Measurements from ENCODE around the gene ASPM.
A peak's percentile ranks its signal among the peaks of the same experiment; 100 is the strongest.

Gene ASPM

GRCh38 chr1:197146101-197147095 is at the start of gene ASPM:
Gene ASPM, minus strand, starts transcription at chr1:197146669. Its CDS starts 232 bp downstream, at chr1:197146437.
- Mint-ChIP-seq H3K36me3 (no peaks in the 10 kb centered on the region), H3K27me3 (peaks cover 2% of the 10 kb centered on the region), H3K4me3 (peak within 1 kb of the TSS; percentile 96), H3K27ac (peak within 1 kb of the TSS; percentile 92), H3K4me1 (ENCODE audit: low read depth) (peaks cover 14% of the 10 kb centered on the region), H3K9me3 (ENCODE audit: low read depth) (no peaks in the 10 kb centered on the region)

DNA sequence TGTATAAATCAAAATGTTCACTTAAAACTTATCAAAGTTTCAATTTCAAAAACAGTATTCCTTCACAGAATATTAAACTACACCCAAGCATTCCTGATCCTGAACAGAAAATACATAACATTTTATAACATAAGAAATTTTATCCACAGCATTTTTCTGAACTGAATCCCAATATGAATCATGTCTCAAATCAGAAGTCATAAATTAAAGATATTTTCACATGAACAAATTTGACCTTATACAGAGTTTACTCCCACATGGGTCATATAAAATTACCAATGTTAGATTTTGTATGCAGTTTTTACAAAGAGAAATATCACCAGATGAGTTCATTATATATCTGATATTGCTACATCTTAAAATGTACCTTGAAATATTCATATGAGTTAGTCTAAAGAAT is 48.6 kb upstream of the ASPM start:
- Mint-ChIP-seq H3K4me1 (ENCODE audit: low read depth) (peaks cover 61% of the 10 kb centered on the region), H3K36me3 (peaks cover 3% of the 10 kb centered on the region), H3K27ac (no peak overlapping the region), H3K27me3 (no peaks in the 10 kb centered on the region), H3K9me3 (ENCODE audit: low read depth) (no peaks in the 10 kb centered on the region), H3K4me3 (no peak overlapping the region)

DNA sequence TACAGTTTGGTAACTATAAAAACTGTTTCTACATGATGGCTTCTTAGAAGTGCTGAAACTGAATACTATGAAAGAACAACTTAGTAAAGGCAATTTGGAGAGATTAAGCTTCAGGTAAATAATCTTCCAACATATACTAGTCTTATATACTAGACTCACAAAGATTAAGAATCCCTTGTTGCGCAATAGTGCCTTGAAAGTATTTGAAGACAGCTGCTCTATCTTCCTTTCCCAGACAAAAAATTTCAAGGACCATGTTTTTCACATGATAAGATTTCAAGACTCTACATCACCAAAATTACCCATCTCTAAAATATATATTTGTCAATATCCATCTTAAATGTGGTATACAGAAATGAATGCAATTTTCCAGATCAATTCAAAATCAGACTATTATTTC is 37.7 kb upstream of the ASPM start:
- Mint-ChIP-seq H3K9me3 (ENCODE audit: low read depth) (no peaks in the 10 kb centered on the region), H3K27me3 (no peaks in the 10 kb centered on the region), H3K4me1 (ENCODE audit: low read depth) (peaks cover 9% of the 10 kb centered on the region), H3K36me3 (peaks cover 25% of the 10 kb centered on the region), H3K4me3 (no peak overlapping the region), H3K27ac (no peak overlapping the region)

GRCh38 chr1:197183195-197183748 is 36.8 kb upstream of the ASPM start:
- H3K36me3 Mint-ChIP-seq: peaks cover 25% of the 10 kb centered on the region
- no peak overlapping the region for H3K4me3 Mint-ChIP-seq
- H3K4me1 Mint-ChIP-seq (ENCODE audit: low read depth): peaks cover 9% of the 10 kb centered on the region
- no peaks in the 10 kb centered on the region for H3K9me3 Mint-ChIP-seq (ENCODE audit: low read depth)
- H3K27me3 Mint-ChIP-seq: no peaks in the 10 kb centered on the region
- no peak overlapping the region for H3K27ac Mint-ChIP-seq

DNA sequence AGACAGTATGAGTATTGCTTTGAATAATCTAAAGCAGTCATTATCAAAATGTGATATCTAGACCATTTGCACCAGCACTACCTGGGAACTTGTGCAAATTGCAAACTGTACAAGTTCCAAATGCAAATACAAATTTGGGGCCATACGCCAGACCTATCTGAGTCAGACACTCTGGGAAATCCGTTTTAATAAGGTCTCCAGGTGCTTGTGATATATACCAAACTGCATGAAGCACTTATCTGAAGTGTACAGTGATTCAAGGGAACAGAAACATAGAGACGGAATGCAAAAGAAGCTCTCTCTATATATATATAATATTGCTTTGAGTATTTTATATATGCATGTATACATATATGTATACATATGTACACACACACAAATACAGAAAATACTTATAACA is 36.2 kb upstream of the ASPM start:
- no peak overlapping the region for H3K27ac Mint-ChIP-seq
- no peak overlapping the region for H3K4me3 Mint-ChIP-seq
- peaks cover 22% of the 10 kb centered on the region for H3K36me3 Mint-ChIP-seq
- H3K4me1 Mint-ChIP-seq (ENCODE audit: low read depth): peaks cover 9% of the 10 kb centered on the region
- H3K9me3 Mint-ChIP-seq (ENCODE audit: low read depth): no peaks in the 10 kb centered on the region
- H3K27me3 Mint-ChIP-seq: no peaks in the 10 kb centered on the region

GRCh38 chr1:197181982-197182381 is 35.5 kb upstream of the ASPM start:
- Mint-ChIP-seq H3K4me3 (no peak overlapping the region), H3K36me3 (peaks cover 18% of the 10 kb centered on the region), H3K4me1 (ENCODE audit: low read depth) (peaks cover 9% of the 10 kb centered on the region), H3K27ac (no peak overlapping the region), H3K9me3 (ENCODE audit: low read depth) (no peaks in the 10 kb centered on the region), H3K27me3 (no peaks in the 10 kb centered on the region)

GRCh38 chr1:197180252-197180878 is 33.9 kb upstream of the ASPM start:
- H3K4me3 Mint-ChIP-seq: no peak overlapping the region
- H3K4me1 Mint-ChIP-seq (ENCODE audit: low read depth): peaks cover 3% of the 10 kb centered on the region
- H3K27me3 Mint-ChIP-seq: no peaks in the 10 kb centered on the region
- H3K36me3 Mint-ChIP-seq: peaks cover 5% of the 10 kb centered on the region
- H3K9me3 Mint-ChIP-seq (ENCODE audit: low read depth): no peaks in the 10 kb centered on the region
- no peak overlapping the region for H3K27ac Mint-ChIP-seq

- H3K27ac Mint-ChIP-seq: no peak overlapping the region
- H3K27me3 Mint-ChIP-seq: no peaks in the 10 kb centered on the region
- H3K4me3 Mint-ChIP-seq: no peak overlapping the region
- peaks cover 8% of the 10 kb centered on the region for H3K36me3 Mint-ChIP-seq
- H3K4me1 Mint-ChIP-seq (ENCODE audit: low read depth): peaks cover 3% of the 10 kb centered on the region
- no peaks in the 10 kb centered on the region for H3K9me3 Mint-ChIP-seq (ENCODE audit: low read depth)
Measured at GRCh38 chr1:197178998-197179397, 32.5 kb upstream of the ASPM start.

DNA sequence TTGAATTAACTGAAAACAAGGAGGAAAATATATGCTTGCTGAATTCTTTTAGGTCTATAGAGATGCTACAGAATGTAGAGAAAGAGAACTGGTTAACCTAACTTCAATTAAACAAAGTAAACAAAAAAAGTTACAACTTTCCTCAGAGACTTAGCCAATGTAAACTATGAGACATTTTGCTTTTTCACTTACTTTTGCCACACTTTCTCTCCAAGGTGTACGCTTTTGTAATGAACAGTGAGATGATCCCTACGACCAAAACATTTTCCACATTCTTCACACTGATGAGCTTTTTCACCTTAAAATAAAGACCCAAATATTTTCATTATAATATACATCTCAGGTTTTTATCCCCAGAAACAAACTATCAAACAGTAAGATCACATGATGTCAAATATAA is 28.3 kb upstream of the ASPM start:
- no peak overlapping the region for H3K4me3 Mint-ChIP-seq
- no peaks in the 10 kb centered on the region for H3K9me3 Mint-ChIP-seq (ENCODE audit: low read depth)
- H3K27me3 Mint-ChIP-seq: no peaks in the 10 kb centered on the region
- no peak overlapping the region for H3K27ac Mint-ChIP-seq
- peaks cover 1% of the 10 kb centered on the region for H3K4me1 Mint-ChIP-seq (ENCODE audit: low read depth)
- H3K36me3 Mint-ChIP-seq: peaks cover 13% of the 10 kb centered on the region

DNA sequence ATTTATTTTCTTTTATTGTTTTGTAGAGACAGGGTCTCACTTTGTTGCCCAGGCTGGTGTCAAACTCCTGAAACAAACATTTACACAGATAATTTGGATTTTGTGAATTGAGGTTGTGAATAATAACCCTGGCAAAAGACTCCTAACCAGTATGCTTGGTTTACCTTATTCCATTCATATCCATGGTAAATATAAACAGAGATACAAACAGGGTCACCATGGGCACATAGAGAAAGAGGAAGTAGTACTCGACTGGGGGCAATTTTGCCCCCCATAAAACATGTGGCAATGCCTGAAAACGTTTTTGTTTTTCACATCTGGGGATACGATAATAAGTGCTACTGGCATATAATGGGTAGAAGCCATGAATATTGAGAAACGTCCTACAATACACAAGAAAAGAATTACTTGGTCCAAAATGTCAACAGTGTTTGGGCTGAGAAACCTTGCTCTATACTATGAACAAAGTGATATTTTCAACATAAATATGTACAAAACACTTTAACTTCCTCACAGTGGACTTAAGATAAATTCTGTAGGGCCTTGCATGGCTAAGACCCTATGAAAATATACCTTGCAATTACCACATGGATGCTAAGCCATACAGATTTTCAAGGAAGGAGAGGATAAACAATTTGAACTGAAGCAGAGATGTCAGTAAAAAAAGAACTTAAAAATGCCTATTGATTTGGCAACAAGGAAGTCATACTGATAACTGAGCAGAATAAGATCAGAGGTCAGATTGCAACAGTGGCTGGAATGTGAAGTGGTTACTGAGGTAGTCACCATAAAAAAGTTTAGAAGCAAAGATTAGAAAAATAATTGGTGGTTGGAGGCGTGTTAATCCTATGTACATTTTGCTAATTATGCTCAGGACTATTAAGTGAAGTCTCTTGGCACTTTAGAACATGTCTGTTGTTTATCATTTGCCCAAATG is 27.4 kb upstream of the ASPM start:
- no peak overlapping the region for H3K4me3 Mint-ChIP-seq
- H3K4me1 Mint-ChIP-seq (ENCODE audit: low read depth): peaks cover 1% of the 10 kb centered on the region
- no peaks in the 10 kb centered on the region for H3K9me3 Mint-ChIP-seq (ENCODE audit: low read depth)
- H3K27me3 Mint-ChIP-seq: no peaks in the 10 kb centered on the region
- no peak overlapping the region for H3K27ac Mint-ChIP-seq
- H3K36me3 Mint-ChIP-seq: peaks cover 13% of the 10 kb centered on the region

DNA sequence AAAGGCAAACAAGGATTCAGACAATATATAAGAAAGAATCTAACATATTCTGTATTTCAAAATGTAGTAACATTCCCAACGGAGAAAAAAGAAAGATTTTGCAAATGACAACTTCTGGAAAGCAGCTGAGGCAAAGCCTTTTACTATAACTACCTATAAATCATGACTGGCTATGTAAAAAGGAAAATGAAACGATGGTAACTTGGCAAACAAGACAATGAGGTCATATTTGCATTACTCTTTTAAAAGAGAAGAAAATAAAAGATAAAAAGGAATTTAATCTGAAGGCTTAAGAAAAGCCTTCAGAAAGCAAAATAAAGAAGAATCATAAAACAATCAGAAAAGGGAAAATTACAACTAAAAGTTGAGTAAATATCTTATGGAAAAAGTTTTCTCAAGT is 25.1 kb upstream of the ASPM start:
- no peaks in the 10 kb centered on the region for H3K9me3 Mint-ChIP-seq (ENCODE audit: low read depth)
- no peaks in the 10 kb centered on the region for H3K27me3 Mint-ChIP-seq
- no peak overlapping the region for H3K4me3 Mint-ChIP-seq
- no peak overlapping the region for H3K27ac Mint-ChIP-seq
- H3K36me3 Mint-ChIP-seq: peaks cover 17% of the 10 kb centered on the region
- H3K4me1 Mint-ChIP-seq (ENCODE audit: low read depth): peaks cover 1% of the 10 kb centered on the region

DNA sequence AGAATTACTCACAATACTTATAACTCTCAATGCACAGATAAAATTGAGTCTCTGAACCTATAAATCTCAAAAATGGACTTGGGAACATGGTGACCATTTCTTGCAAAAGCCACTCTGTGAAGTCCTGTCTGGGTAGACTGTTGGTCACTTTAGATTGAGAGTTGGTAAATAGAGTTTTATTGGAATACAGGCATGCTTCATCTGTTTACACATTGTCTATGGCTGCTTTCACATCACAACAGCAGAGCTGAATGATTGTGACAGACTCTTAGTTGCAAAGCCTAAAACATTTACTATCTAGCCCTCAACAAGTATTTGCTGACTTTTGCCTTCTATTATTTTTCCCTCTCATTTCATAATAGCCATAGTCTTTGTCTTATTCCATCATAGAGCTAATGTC is 24.1 kb upstream of the ASPM start:
- H3K9me3 Mint-ChIP-seq (ENCODE audit: low read depth): no peaks in the 10 kb centered on the region
- no peak overlapping the region for H3K27ac Mint-ChIP-seq
- peaks cover 1% of the 10 kb centered on the region for H3K4me1 Mint-ChIP-seq (ENCODE audit: low read depth)
- no peak overlapping the region for H3K4me3 Mint-ChIP-seq
- no peaks in the 10 kb centered on the region for H3K27me3 Mint-ChIP-seq
- peaks cover 17% of the 10 kb centered on the region for H3K36me3 Mint-ChIP-seq

DNA sequence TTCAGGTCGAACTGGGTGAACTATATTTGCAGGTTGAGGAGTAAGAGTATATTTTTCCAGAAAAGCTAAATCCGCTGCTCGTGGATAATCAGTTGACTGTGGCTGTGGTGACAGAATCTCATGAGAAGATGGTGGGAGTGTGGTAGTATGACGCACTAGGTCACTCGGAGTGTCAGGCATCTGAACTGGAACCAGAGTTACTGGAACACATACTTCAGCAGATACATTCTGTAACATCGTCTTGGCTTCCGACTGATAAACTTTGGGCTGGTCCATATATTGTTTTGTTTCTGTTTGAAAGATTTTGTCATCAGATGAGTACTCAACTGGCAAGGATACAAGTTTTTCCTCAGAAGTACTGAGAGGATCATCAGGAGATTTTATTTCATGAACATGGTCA is 13.0 kb upstream of the ASPM start:
- Mint-ChIP-seq H3K4me1 (ENCODE audit: low read depth) (no peaks in the 10 kb centered on the region), H3K27me3 (no peaks in the 10 kb centered on the region), H3K4me3 (no peak overlapping the region), H3K27ac (no peak overlapping the region), H3K9me3 (ENCODE audit: low read depth) (no peaks in the 10 kb centered on the region), H3K36me3 (peaks cover 8% of the 10 kb centered on the region)

GRCh38 chr1:197156692-197157091 is 10.2 kb upstream of the ASPM start:
- Mint-ChIP-seq H3K9me3 (ENCODE audit: low read depth) (no peaks in the 10 kb centered on the region), H3K36me3 (peaks cover 8% of the 10 kb centered on the region), H3K27me3 (no peaks in the 10 kb centered on the region), H3K4me3 (no peak overlapping the region), H3K27ac (no peak overlapping the region), H3K4me1 (ENCODE audit: low read depth) (no peaks in the 10 kb centered on the region)
